Effector CD4-positive, alpha-beta T cell (primary cell): ENCODE results near the gene ETFA.

ENCODE experiments used
- DNase-seq: peaks from one replicate; pipeline ENCODE4 v3.0.0-alpha.2; 2020

Gene ETFA

DNA sequence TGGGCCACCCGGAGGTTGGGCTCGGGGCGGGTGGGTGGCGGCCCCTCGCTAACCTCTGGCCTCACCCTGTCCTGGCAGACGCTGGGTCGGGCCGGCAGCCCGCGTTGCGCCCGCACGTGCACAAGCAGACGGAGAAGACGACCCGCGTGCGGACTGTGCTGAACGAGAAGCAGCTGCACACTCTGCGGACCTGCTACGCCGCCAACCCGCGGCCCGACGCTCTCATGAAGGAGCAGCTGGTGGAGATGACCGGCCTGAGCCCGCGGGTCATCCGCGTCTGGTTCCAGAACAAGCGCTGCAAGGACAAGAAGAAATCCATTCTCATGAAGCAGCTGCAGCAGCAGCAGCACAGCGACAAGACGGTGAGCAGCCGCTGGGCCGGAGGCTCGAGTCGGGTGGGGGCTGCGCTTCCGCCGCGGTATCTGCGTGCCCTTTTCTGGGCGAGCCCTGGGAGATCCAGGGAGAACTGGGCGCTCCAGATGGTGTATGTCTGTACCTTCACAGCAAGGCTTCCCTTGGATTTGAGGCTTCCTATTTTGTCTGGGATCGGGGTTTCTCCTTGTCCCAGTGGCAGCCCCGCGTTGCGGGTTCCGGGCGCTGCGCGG lies 29.0 kb upstream of the ETFA start:
- DNase-seq, result no peak

DNA sequence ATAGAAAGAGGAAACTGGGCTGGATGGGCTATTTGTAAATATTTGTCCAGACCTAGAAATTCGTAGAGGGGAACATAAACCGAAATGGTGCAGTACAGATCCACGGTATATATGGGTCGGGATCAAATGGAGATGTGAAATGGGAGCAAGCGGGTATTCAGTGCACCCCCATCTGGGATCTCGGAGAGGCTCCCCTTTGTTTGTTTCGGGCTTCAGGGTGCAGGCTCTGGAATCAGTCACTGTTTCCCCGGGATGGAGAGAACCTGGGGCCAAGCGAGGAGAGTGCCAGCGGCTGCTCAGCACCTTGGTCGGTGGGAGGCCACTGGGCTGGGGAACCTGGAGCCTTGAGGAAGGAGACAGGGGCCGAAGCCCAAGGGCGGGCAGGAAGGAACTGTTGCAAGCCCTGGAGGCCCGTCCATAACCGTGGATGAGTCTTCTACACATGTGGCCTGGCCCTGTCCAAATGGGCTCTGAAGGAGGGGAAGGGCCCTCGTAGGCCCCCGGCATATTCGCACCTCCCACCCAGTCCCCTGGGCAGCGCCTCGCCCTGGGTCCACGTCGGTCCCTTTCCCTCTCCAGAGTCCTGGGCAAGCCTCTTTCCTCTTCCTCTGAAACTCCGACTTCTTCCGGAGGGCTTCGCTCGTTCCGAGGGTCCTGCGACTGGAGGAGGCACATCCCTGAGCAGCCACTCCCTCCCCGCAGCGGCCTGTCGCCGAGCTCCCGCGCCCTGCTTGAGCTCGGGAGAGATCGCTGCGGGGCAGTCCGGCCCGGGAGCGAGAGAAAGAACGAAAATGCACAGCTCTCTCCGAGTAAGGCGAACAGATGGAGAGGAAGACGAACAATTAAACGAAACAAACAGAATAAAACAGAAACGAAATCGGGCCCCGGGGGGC lies 28.3 kb upstream of the ETFA start:
- DNase-seq, result no peak

DNA sequence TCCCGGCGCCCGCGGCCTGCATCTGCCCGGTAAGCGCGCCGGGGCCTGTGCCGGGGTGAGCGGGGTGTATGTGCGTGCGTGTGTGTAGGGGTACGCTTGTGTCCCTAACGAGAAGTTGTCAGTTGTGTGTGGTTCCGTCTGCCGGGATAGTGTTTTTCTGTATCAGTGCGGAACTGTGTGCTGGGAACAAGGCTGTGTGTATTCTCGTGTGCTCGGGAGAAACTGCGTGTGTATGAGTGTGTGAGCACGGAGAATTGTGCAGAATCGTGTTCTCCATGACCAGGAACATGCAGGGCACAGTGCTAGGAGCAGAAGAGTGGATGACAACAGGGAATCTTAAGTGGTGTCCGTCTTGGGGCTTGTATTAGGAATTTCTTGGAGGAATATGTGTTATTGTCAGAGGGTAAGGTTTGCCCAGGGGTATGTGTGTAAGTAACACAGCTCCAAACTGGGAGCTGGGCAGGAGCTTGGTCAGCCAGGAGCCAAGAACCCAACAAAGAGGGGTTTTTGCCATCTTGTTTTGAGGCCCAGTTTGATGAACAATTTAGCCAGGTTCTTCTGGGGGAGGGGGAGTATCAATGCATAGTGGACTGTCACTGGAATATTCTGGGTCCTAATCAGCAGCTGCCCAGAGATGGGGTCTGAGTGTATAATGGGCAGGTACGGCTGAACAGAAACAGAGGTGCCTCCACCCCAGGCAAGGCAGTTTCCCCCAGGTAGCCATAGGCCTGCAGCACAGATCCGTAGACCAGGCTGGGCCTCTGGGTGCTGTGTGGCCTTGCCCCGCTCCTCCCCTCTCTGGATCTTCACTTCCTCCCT lies 27.4 kb upstream of the ETFA start:
- no peak for DNase-seq

- DNase-seq, result no peak
Measured at GRCh38 chr15:76337696-76338485, 26.6 kb upstream of the ETFA start.

DNA sequence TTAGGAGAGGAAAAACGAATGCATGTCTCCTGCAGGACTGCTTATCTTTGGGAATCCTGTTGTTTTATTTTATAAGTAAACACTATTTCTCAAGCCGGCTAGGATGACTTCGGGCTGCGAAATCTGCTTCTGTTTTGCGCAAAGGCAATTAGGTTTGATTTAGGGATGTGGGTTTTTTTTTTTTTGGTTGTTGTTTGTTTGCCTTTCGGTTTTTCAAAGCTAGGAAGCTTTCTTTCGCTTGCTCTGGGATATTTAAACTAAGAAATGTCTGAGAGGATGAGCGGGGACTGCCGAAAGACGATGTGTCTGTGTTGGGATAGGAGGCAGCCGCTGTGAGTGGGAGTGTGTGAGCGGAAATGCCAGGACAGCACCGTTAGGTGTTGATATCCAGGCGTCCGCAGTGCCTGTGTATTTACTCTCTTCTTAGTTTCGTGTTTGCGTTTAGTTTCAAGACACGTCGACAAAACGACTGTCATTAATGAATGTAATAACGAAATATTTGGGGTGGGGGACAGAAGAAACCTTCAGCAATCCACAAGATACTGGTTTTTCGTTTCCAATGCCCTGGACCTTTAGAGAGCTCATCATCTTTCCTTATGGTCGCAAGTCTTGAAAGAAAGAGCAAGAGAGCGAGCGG lies 25.9 kb upstream of the ETFA start:
- no peak for DNase-seq

GRCh38 chr15:76336254-76337058 lies 25.2 kb upstream of the ETFA start, which contains the start of gene ISL2:
Gene ISL2 (plus strand): TSS chr15:76336773. CDS start chr15:76336884, 111 bp downstream.
- DNase-seq, result no peak

DNA sequence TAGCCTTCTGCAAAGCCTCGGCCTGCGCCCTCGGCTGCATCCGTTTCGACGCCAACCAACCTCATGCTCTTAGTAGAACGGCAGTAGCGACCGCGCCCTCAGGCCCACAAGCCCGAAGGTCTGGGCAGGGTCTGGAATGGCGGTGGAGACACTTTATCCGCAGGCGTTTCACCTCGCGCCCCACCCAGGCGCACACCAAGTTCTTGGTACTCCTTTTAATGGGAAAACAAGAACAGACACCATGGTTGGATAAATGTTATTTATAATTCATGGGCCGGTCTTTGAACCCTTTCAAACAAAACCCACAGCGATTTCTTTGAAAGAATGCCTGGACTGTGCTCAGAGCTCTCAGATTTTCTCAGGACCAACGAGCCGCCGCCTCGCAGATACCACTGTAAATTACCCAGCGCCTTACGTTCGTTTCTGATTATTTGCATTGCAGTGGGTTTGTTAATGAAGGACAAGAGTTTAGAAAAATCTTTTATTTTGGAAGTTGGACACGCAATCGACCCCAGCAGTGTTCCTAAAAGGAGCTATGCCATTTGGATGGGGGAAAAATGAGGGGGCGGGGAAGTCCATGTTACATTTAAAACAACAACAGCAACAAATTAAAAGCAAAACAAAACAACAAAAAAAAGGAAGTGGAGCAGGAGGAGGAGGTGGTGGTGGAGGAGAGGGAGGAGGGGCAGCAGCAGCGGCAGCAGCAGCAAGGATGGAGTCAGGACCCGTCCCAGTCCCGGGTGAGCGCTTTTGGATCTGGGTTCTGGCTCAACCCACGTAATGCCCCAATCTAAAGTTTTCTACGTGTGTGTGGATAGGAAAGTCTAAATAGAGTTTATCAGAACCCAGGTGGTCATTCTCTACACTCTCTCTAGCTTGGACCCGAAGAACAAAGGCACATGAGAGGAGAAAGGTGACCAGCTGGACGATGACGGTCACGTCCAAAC lies 24.3 kb upstream of the ETFA start:
- no peak for DNase-seq

DNA sequence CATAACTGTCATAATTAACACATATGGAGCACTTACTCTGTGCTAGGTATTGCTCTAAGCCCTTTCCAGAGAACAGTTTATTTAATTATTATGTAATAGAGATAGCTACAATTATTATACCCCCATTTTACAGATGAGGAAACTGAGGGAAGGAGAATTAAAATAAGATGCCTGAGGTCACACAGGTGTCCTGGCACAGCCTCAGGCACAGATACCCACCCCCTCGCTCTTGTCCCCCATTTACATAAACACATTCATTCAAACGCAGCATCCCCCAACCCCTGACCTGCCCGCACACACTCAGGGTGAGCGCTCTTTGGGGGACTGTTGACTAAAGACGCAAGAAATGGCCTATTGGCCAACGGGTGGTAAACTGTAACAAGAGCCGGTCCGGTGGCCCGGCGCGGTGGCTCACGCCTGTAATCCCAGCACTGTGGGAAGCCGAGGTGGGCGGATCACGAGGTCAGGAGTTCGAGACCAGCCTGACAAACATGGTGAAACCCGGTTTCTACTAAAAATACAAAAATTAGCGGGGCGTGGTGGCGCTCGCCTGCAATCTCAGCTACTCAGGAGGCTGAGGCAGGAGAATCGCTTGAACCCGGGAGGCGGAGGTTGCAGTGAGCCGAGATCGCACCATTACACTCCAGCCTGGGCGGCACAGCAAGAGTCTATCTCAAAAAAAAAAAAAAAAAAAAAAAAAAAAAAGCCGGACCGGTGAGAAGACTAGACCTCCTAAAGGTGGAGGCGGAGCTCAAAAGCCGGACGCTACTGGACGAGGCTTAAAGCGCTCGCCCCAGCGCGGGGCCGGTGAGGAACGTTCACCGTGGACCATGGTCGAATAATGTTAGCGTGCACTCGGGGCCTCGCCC lies 23.4 kb upstream of the ETFA start:
- no peak for DNase-seq

DNA sequence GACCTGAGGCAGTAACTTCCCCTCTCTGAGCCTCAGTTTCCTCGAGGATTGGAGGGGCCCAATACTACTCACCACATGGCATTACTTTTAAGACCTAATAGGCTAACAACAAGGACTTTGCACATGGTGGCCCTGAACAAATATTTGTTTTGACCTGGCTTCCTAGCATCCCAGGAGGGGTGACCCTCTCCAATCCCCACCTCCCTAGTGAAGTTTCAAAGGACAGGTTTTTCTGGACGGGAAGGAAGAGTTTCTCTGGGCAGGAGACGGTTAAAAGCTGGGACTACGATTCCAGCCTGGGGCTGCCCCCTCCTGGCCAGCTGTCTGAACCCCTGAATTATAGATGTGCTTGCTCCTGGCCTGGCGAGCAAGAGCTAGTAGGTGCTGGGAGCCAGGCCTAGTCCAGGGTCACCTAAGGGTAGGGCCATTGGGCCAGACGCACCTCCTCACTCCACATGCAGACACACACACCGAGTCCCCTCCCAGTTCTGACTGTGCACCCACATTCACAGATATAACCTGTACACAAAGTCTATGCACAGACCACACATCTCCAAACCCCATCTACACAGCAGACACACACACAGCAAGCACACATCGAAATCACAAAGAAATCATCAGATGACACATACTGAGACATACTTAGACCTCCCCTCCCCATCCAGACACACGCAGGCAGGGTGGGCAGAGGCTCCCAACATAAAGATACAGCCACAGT lies 22.6 kb upstream of the ETFA start:
- no peak for DNase-seq

- no peak for DNase-seq
Measured at GRCh38 chr15:76333309-76333708, 22.0 kb upstream of the ETFA start.

DNA sequence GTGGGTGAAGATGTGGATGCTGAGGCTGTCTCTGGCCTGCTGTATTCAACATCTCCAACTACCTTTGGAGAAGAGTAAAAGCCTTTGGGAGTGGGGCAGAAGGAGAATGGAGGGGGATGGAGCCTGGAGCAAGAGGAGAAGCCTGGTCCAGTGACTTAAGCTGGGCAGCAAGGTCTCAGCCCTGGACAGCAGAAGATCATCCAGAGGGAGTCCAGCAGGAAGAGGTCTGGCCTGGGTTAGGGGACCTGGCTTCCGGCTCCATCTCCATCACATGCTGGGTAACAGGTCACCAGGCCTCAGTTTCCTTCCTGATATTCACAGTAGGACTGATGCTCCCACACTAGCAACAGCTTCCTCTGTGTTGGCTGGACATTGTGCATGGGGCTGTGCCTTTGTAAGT lies 21.5 kb upstream of the ETFA start:
- no peak for DNase-seq

GRCh38 chr15:76330080-76330680 lies 18.9 kb upstream of the ETFA start:
- no peak for DNase-seq

GRCh38 chr15:76328958-76329357 lies 17.7 kb upstream of the ETFA start:
- DNase-seq, result no peak

GRCh38 chr15:76328106-76328696 lies 16.9 kb upstream of the ETFA start:
- no peak for DNase-seq

DNA sequence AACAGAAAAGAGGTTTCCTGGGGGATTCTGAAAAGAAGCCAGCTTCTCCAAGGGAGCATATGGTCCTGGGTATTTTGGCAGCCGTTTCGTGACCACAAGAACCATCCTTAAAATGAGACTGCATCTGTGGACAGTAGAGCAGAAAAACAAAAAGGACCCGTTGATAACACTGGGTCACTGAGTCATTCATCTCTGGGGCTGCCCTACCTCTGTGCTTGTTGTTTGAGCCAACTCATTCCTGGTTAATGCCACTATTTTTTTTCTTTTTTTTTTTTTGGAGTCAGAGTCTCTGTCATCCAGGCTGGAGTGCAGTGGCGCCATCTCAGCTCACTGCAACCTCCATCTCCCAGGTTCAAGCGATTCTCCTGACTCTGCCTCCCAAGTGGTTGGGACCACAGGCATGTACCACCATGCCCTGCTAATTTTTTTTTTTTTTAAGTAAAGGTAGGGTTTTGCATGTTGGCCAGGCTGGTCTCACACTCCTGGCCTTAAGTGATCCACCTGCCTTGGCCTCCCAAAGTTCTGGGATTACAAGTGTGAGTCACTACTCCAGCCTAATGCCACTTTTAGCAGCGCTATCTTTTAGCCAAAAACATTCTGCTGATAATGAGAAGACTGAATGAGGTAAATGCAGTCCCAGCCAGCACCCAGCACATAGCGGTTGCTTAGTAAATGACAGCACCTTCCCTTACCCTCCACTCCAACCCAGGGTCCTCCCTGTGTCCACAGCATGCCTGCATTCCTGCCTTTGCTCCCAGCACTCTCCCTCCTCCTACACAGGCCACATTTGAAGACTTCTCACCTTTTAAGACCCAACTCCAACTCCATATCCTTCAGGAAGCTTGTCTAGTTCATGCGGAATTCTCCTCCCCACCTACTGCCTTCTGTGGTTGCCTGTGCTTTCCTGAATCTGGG lies 16.2 kb upstream of the ETFA start:
- DNase-seq, result no peak

- DNase-seq, result no peak
Measured at GRCh38 chr15:76325704-76326103, 14.4 kb upstream of the ETFA start.
